ENCODE measurements around the gene TSPAN11. TPM values are rescaled to one million over a fixed set of nuclear protein-coding genes. Genes with fewer than 3 reads are reported as not detected.
A peak's percentile ranks its signal among the peaks of the same experiment; 100 is the strongest.

TSPAN11 gene
- total RNA-seq, 1 experiment from 2014 or later, result not detected

- DNase-seq (ENCODE audit: low spot score), result no peak
- in situ Hi-C loops (cut with HindIII; ENCODE audit: low sequenced_read_pairs), result no loop called here
Observed at GRCh38 chr12:30994274-30994673, 67.7 kb downstream of the TSPAN11 start.

DNA sequence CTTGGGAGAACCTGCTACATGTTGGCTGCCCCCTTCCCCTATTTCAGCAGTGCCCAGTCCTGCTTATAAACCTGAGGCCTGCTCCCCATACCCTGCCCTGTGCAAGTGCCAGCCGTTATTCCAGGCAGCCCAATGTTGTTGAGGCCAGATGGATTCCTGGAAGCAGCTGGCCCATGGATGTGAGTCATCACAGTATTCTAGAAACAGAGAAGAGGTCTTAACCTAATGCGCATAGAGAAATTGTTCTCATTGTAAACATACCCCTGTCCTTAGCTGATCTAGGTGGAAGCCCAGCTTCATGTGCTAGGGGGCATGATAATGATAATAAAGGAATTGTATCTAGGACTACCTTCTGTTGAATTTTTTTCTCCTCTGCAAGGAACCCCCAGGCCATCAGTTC lies 69.7 kb downstream of the TSPAN11 start:
- DNase-seq (ENCODE audit: low spot score), result no peak
- in situ Hi-C loops (cut with HindIII; ENCODE audit: low sequenced_read_pairs), result no loop called here

GRCh38 chr12:30996752-30997151 lies 70.2 kb downstream of the TSPAN11 start:
- DNase-seq (ENCODE audit: low spot score), result no peak
- in situ Hi-C loops (cut with HindIII; ENCODE audit: low sequenced_read_pairs), result no loop called here

- in situ Hi-C loops (cut with HindIII; ENCODE audit: low sequenced_read_pairs), result no loop called here
Observed at GRCh38 chr12:30997685-30998440, 71.3 kb downstream of the TSPAN11 start.

DNA sequence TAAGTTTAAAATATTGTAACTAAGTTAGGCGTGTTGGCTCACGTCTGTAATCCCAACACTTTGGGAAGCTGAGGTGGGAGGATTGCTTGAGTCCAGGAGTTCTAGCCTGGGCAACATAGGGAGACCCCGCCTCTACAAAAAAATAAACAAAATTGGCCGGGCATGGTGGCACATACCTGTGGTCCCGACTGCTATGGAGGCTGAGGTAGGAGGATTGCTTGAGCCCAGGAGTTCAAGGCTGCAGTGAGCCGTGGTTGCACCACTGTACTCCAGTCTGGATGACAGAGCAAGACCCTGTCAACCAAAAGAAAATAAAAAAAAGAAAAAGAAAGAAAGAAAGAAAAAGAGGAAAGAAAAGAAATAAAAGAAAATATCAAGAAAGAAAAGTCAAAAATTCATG lies 72.5 kb downstream of the TSPAN11 start:
- in situ Hi-C loops (cut with HindIII; ENCODE audit: low sequenced_read_pairs), result no loop called here
- no peak for DNase-seq (ENCODE audit: low spot score)

More at GRCh38 chr12:30997685-30998440, 71.3 kb downstream of the TSPAN11 start:
- DNase-seq (ENCODE audit: low spot score), result no peak

GRCh38 chr12:30999723-31000122 lies 73.2 kb downstream of the TSPAN11 start:
- in situ Hi-C loops (cut with HindIII; ENCODE audit: low sequenced_read_pairs), result no loop called here
- no peak for DNase-seq (ENCODE audit: low spot score)

DNA sequence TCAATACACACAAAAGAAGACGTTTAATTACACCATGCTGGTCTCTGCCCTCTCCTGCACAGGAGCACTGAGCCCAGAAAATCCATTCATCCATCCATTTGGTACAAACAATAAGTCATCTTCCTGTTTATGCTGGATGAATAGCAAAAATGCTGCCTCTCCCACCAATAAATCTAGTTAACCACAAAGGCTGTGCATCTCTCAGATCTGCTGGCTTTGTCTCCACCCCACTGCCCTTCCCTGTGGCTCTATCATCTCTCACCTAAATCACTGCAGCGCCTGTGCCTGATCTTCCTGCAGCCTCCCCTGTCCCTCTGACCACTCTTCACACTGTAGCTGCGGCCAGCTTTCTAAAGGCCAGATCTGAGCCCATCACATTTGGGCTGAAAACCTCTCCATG lies 74.2 kb downstream of the TSPAN11 start:
- in situ Hi-C loops (cut with HindIII; ENCODE audit: low sequenced_read_pairs), result no loop called here
- no peak for DNase-seq (ENCODE audit: low spot score)

GRCh38 chr12:31001581-31002360 lies 75.2 kb downstream of the TSPAN11 start:
- in situ Hi-C loops (cut with HindIII; ENCODE audit: low sequenced_read_pairs), result no loop called here
- no peak for DNase-seq (ENCODE audit: low spot score)

DNA sequence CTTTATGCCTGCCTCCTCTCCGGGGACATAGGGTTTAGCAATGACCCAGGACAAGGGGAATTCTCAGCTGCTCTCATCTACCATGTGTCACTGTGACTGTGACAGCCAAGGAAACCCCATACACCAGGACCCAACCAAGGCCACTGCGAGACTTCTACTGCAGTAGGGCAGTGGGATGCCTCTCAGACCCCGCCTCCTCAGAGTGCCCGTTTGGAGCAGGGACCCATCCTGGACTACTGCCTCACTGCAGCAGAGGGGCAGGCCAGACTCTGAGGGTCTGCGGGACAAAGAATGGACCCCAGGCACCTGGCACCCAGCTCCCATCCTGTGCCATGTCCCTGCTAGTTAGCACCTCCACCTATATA lies 75.8 kb downstream of the TSPAN11 start:
- no peak for DNase-seq (ENCODE audit: low spot score)
- in situ Hi-C loops (cut with HindIII; ENCODE audit: low sequenced_read_pairs), result no loop called here

DNA sequence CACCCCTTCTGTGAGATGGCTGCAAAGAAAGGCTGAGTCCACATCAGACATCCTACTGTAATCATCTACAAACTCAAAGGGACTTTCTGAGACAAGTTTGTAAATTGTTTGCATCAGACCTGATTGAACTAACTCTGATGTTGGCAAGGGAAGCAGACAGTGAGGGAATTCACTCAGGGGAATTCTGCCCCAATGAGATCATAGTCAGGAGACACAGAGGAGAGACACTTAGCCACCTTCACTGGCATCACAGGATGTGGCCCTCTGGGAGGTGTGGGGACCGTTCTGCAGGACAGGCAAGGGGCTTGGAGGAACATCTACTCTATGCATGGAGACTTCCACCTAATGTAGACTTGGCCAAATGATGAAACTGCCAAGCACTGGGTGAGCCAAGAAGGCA lies 76.5 kb downstream of the TSPAN11 start:
- no peak for DNase-seq (ENCODE audit: low spot score)
- in situ Hi-C loops (cut with HindIII; ENCODE audit: low sequenced_read_pairs), result no loop called here

DNA sequence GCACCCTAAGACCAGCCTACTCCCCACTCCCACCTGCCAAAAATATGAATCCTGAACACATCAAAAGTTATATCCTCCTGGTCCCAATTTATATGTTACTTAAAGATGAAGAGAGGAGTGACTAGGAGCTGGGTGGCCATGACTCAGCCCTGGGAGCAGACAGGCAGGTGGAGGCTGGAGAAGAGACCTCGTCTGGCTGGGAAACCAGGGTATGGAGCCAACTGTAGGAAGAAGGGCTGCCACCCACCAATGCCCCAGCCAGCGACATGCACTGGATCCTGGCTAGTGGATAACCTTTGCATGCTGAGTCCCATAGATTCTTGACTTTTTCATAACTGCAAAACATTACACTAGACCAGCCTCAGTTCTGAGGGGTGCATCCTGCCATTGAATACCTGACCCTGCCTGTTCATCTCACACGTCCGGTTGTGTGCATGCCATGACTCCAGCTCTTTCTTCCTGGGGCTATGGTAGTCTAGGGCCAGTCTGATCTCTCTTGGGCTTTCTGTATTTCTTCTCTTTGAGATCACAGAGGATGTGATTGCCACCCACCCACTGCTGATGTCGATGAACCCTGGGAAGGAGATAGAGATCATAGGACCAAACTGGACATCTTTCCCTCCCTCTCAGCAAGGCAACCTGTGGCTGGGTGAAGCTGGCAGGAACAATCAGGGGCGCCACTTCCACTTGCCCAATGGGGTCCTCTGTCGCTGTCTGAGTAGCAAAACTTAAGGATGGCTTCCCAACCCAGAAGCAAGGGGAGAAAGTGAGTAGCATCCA lies 77.5 kb downstream of the TSPAN11 start:
- DNase-seq (ENCODE audit: low spot score), result no peak
- in situ Hi-C loops (cut with HindIII; ENCODE audit: low sequenced_read_pairs), result no loop called here

DNA sequence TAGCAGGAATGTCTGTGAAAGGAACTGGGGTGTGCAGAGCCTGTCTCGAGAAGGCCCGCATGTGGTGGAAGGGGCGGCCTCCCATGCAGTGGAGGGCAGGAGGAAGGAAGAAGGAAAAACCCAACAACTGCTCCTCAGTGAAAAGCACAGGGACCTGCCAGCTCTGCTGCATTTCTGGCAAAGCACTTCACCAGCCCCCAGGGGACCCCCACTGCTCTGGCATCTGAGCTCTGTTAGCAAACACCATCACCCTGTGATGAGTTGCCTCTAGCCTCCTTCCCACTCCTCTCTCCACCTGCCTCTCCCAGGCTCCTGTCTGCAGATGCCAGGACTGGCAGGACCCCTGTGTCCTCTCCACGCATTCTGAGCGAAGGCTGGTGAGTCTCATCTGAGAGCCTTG lies 78.1 kb downstream of the TSPAN11 start:
- DNase-seq (ENCODE audit: low spot score), result no peak
- in situ Hi-C loops (cut with HindIII; ENCODE audit: low sequenced_read_pairs), result no loop called here

GRCh38 chr12:31005256-31005943 lies 78.9 kb downstream of the TSPAN11 start:
- DNase-seq (ENCODE audit: low spot score), result no peak
- in situ Hi-C loops (cut with HindIII; ENCODE audit: low sequenced_read_pairs), result no loop called here

GRCh38 chr12:31005944-31006361 lies 79.4 kb downstream of the TSPAN11 start:
- in situ Hi-C loops (cut with HindIII; ENCODE audit: low sequenced_read_pairs), result no loop called here
- DNase-seq (ENCODE audit: low spot score), result no peak

- in situ Hi-C loops (cut with HindIII; ENCODE audit: low sequenced_read_pairs), result no loop called here
Observed at GRCh38 chr12:31006416-31007152, 80.0 kb downstream of the TSPAN11 start.

DNA sequence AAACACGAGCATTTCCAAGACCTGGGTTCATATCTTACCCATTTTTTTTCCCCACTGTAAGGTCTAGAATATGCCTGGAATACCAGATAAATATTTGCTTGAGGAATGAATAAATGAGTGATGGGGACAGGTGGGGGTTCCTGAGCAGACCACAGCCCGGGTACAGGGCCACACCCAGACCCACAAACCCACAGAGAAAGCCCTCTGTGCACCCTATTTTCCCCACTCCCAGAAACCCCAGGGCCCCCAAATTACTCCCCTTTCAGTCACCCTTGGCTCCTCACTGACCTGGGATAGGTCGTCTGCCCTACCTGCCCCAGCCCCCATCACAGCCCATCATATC lies 80.6 kb downstream of the TSPAN11 start:
- in situ Hi-C loops (cut with HindIII; ENCODE audit: low sequenced_read_pairs), result no loop called here
- no peak for DNase-seq (ENCODE audit: low spot score)

More at GRCh38 chr12:31006416-31007152, 80.0 kb downstream of the TSPAN11 start:
- no peak for DNase-seq (ENCODE audit: low spot score)

DNA sequence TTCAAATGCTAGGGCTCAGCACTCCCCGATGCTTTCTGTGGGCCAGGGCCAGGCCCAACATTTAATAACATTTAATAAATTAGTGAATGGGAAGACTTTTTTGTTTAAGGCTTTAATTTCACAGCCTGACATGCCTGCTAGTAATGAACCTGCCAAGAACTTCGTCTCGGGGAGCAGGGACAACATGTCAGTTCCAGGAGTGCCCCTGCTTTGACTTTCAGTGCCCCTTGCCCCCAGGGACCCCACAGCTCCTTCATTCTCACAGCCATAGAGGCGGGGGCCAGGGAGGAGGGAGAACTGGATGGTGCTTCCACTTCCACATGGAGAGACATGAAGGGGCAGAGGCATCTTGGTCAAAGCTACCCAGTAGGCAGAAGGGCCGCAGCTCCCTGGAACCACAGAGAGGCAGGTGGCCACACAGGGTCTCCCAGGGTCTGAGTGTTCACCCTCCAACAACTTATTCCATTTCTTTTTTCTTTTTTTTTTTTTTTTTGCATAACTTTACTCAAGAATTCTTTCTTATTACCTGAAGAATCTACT lies 81.2 kb downstream of the TSPAN11 start:
- in situ Hi-C loops (cut with HindIII; ENCODE audit: low sequenced_read_pairs), result no loop called here
- no peak for DNase-seq (ENCODE audit: low spot score)

DNA sequence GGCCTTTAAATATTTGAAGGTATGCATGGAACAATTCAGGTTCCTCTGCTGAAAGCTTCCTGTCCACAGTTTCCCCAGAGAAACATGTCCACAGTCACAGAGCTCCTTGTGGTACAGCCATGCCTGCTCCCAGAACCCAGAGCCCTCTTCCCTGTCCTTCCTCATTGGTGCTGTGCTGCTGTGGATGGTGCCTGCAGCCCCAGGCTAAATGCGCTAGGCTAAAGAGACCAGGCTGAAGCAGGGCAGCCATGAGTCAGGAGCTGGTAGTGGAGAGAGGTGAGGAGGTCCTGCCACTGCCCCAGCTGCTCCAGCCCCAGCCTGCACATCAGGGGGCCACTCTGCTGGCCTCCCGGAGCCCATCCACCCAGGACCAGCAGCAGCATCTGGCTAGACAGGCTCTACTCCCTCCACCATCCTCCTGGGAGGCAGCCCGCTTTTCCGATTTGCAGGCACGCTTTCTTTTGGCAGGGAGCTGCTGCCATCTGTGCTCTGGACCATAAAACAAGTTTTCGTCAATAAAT lies 81.8 kb downstream of the TSPAN11 start:
- DNase-seq (ENCODE audit: low spot score), result peak; percentile 41
- in situ Hi-C loops (cut with HindIII; ENCODE audit: low sequenced_read_pairs), result no loop called here

Measured in G401 (cell line).